GM10248 (cell line): ENCODE measurements around the gene CCDC120.

Source experiments
- CTCF ChIA-PET: fragments of 300-600 bp; sonication (Branson Sonifier 250); formaldehyde crosslinking; extraction: SDS; loops from one replicate; lab custom pipeline; 2021; ENCODE audit warnings: antibody characterized with exemption; lab: Yijun Ruan, JAX
- POLR2A ChIA-PET: fragments of 350-650 bp; sonication (Branson Sonifier 250); formaldehyde crosslinking; extraction: SDS; loops from one replicate; lab custom pipeline; 2020; ENCODE audit warnings: antibody characterized with exemption; lab: Yijun Ruan, JAX
- DNase-seq: peaks from one replicate; pipeline ENCODE4 v3.0.0; 2012; ENCODE audit errors: extremely low spot score
- TF ChIP-seq, protein P1 (sequence below): IDR thresholded peaks from 2 replicates; pipeline ENCODE4 v1.5.1; 2012; ENCODE audit warnings: mild to moderate bottlenecking, low read depth; ENCODE audit errors: extremely low read depth, missing control alignments, control extremely low read depth

Gene CCDC120

DNA sequence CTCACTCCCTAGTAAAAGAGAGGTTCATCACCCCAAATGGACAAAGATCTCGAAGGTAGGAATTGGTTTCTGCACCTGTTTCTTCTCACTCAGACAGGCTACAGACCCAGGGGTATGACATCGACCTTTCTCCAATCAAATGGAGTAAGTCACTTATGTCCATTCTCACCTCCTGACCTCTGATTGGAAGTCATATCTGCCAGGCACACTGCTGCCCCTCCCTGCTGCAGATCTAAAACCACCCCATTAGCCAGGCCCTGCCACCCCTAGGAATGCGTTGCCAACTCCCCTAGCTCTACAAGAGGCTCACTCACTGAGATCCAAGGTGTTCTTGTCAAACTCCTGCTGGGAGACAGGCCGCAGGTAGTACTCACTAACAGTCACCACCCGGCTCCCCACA, 57.9 kb downstream of the CCDC120 start:
- ChIA-PET POLR2A (no interaction called here), CTCF (no interaction called here)
- TF ChIP-seq, protein P1, sequence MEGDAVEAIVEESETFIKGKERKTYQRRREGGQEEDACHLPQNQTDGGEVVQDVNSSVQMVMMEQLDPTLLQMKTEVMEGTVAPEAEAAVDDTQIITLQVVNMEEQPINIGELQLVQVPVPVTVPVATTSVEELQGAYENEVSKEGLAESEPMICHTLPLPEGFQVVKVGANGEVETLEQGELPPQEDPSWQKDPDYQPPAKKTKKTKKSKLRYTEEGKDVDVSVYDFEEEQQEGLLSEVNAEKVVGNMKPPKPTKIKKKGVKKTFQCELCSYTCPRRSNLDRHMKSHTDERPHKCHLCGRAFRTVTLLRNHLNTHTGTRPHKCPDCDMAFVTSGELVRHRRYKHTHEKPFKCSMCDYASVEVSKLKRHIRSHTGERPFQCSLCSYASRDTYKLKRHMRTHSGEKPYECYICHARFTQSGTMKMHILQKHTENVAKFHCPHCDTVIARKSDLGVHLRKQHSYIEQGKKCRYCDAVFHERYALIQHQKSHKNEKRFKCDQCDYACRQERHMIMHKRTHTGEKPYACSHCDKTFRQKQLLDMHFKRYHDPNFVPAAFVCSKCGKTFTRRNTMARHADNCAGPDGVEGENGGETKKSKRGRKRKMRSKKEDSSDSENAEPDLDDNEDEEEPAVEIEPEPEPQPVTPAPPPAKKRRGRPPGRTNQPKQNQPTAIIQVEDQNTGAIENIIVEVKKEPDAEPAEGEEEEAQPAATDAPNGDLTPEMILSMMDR: no peak
- DNase-seq: no peak

DNA sequence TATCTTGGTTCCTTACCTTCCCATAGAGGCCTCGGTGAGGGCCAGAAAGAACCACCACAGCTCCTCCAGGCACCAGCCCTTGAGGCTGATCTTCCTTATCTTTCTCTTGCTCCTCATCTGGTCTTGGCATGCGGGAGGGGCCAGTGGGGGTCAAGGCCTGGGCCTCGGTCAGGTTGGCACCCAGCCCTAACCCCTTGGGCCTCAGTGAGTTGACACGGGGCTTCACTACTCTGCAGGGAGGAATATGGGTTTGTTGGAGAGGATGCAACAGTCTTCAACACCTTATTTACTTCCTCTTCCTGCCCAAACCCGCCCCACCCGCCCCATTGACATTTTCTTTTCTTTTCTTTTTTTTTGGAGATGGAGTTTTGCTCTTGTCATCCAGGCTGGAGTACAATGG, 58.8 kb downstream of the CCDC120 start:
- TF ChIP-seq, protein P1: no peak
- POLR2A ChIA-PET: no interaction called here
- CTCF ChIA-PET: no interaction called here
- no peak for DNase-seq
